ENCODE data around the gene TASOR.

TASOR gene

DNA sequence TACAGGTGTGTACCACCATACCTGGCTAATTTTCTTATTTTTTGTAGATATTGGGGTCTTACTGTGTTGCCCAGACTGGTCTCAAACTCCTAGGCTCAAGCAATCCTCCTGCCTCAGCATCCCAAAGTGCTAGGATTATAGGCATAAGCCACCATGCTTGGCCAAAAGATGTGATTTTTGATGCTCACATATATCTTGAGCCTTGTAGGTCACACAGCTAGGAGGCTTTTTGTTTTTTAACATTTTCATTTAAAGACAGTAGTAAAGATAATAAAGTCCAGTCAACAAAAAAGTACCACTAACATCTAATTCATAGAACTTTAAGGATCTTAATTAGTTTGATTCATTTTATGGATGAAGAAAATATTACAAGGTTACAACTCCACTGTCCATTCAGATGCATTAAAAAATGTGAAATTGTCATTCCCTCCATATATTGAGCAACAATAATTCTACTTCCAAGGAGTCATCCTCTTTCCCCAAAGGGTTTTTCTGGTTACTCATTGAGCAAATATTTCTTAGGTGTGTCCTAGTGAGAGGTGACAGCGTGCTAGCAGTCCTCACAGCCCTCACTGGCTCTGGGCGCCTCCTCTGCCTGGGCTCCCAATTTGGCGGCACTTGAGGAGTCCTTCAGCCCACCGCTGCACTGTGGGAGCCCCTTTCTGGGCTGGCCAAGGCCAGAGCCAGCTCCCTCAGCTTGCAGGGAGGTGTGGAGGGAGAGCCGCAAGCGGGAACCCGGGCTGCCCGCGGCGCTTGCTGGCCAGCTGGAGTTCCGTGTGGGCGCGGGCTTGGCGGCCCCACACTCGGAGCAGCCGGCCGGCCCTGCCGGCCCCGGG is 8.3 kb upstream of the TASOR start:
- H3K27ac ChIP-seq, result no peak overlapping the region
- TF ChIP-seq ZFX (IDR thresholded peaks at IDR 0.05) (no peak), CTCF (conservative IDR thresholded peaks at IDR 0.05) (no peak)

DNA sequence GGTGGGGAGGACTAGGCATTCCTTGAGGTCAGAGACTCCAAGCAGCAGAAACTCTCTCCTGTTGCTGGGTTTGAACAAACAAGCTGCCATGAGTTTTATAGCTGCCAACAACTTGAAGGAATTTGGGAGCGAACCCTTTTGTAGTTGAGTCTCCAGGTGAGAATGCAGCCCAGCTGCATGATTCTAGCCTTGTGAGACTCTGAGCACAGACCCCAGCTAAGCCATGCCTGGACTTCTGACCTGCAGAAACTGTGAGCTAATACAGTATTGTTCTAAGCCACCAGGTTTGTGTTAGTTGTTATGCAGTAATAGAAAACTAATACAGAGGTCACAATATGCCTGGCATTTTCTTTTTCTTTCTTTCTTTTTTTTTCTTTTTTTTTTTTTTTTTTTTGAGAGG is 6.2 kb upstream of the TASOR start:
- no peak overlapping the region for H3K27ac ChIP-seq
- no peak for TF ChIP-seq ZFX (IDR thresholded peaks at IDR 0.05)
- TF ChIP-seq CTCF (conservative IDR thresholded peaks at IDR 0.05), result no peak

- no peak overlapping the region for H3K27ac ChIP-seq
- TF ChIP-seq CTCF (conservative IDR thresholded peaks at IDR 0.05) (no peak), ZFX (IDR thresholded peaks at IDR 0.05) (no peak)
Observed at GRCh38 chr3:56688191-56688590, 5.1 kb upstream of the TASOR start.

DNA sequence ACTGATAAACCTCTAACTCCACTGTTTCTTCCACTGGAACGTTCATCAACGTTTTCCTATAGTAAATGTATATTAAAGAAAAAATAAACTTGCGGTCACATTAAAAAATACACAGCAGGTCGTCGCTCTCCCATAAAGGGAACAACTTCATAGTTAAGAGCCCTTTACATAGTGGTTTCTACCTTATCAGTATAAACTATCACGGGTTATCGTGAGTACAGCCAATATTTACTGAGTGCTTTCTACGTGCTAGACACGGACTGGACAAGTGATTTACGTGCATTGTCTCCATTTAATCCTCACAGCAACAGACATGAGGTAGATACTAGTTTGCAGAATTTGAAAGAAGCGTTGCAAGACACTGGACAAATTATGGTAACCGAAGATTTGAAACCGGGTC is 964 bp upstream of the TASOR start:
- peak overlapping the region; percentile 85; the same call in 1 of the 2 replicates for H3K27ac ChIP-seq
- TF ChIP-seq ZFX (IDR thresholded peaks at IDR 0.05), result no peak
- no peak for TF ChIP-seq CTCF (conservative IDR thresholded peaks at IDR 0.05)

GRCh38 chr3:56682462-56683121 is 473 bp downstream of the TASOR start:
- peak overlapping the region; percentile 85 for H3K27ac ChIP-seq

GRCh38 chr3:56681984-56682461 is 1.0 kb downstream of the TASOR start:
- TF ChIP-seq ZFX (IDR thresholded peaks at IDR 0.05), result no peak
- no peak for TF ChIP-seq CTCF (conservative IDR thresholded peaks at IDR 0.05)
- H3K27ac ChIP-seq, result peak overlapping the region; percentile 85

More at GRCh38 chr3:56682462-56683121, 473 bp downstream of the TASOR start:
- TF ChIP-seq CTCF (conservative IDR thresholded peaks at IDR 0.05) (no peak), ZFX (IDR thresholded peaks at IDR 0.05) (peak; percentile 45; the same call in 1 of the 2 replicates)

- no peak overlapping the region for H3K27ac ChIP-seq
- TF ChIP-seq ZFX (IDR thresholded peaks at IDR 0.05) (no peak), CTCF (conservative IDR thresholded peaks at IDR 0.05) (no peak)
Observed at GRCh38 chr3:56680054-56680580, 2.9 kb downstream of the TASOR start.

Measured in C4-2B (cell line).